ENCODE measurements around the gene FZD1.

DNA sequence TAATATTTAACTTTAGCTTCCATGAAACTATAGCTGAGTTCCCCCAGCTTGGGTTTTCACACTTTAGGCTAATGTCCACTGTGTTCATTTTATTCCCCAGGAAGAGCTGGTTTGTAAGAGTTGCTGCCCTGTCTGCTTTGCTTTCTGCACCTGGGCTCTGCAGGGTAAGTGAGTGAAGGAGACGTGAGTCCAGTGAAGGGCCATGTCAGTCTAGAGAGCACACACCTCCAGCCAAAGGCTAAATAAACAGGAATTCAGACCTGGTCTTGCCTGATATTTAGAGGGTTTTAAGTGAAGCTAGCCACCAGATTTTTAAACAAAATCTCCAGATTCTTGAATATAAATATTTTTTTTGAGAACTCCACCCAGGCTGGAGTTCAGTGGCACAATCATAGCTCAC lies 24.5 kb upstream of the FZD1 start:
- TF ChIP-seq GABPA (IDR thresholded peaks at IDR 0.05; ENCODE audit: low read depth): no peak
- TF ChIP-seq CTCF (IDR thresholded peaks at IDR 0.05; ENCODE audit: insufficient read depth, low read length): no peak

Data from HL-60 (cell line).